NT2/D1 (cell line): ENCODE measurements around the gene DLL1.
"Not testable (repeated sequence)": the region's sequence is repeated elsewhere in the genome, so short reads cannot be mapped to it uniquely, and the experiment has no call there.

Experiments used
- DNase-seq: peaks from one replicate; pipeline ENCODE4 v3.0.0-alpha.2; 2011; ENCODE audit warnings: low read depth, low spot score
- H3K27me3 ChIP-seq: 2 replicates; pipeline ENCODE4 v1.6.0; 2011; ENCODE audit warnings: mild to moderate bottlenecking; ENCODE audit not compliant: insufficient read length, insufficient read depth
- H3K36me3 ChIP-seq: 2 replicates; pipeline ENCODE4 v1.6.1; 2011; ENCODE audit warnings: mild to moderate bottlenecking, low read length, mixed read lengths; ENCODE audit not compliant: insufficient read depth, insufficient read length
- H3K4me1 ChIP-seq: 2 replicates; pipeline ENCODE4 v1.5.1; 2011; ENCODE audit not compliant: insufficient read depth, insufficient read length
- H3K4me3 ChIP-seq: 2 replicates; pipeline ENCODE4 v1.5.1; 2011; ENCODE audit warnings: low read depth; ENCODE audit not compliant: insufficient read length
- H3K9ac ChIP-seq: 2 replicates; pipeline ENCODE4 v1.6.0; 2011; ENCODE audit warnings: low read depth; ENCODE audit not compliant: insufficient read length
- H3K9me3 ChIP-seq: 2 replicates; pipeline ENCODE4 v1.5.1; 2011; ENCODE audit warnings: mild to moderate bottlenecking, low read length; ENCODE audit not compliant: insufficient read depth
- SUZ12 ChIP-seq: IDR thresholded peaks from 2 replicates; pipeline ENCODE4 v1.6.1; 2011; ENCODE audit not compliant: insufficient read length, insufficient read depth; ENCODE audit errors: extremely low read depth
- YY1 ChIP-seq: IDR thresholded peaks from 2 replicates; pipeline ENCODE4 v1.6.1; 2011; ENCODE audit not compliant: insufficient read length, insufficient read depth
- ZNF274 ChIP-seq: IDR thresholded peaks from 2 replicates; pipeline ENCODE4 v1.6.1; 2011; ENCODE audit warnings: mild to moderate bottlenecking, low read depth, low read length

DLL1 gene

GRCh38 chr6:170268216-170269129 lies 22.4 kb downstream of the DLL1 start:
- H3K9ac ChIP-seq: no peak overlapping the region
- H3K36me3 ChIP-seq: no peaks in the 10 kb centered on the region
- TF ChIP-seq YY1 (no peak), SUZ12 (no peak), ZNF274 (no peak)
- no peaks in the 10 kb centered on the region for H3K27me3 ChIP-seq
- H3K9me3 ChIP-seq: no peaks in the 10 kb centered on the region
- H3K4me1 ChIP-seq: no peaks in the 10 kb centered on the region
- no peak for DNase-seq
- no peak overlapping the region for H3K4me3 ChIP-seq

DNA sequence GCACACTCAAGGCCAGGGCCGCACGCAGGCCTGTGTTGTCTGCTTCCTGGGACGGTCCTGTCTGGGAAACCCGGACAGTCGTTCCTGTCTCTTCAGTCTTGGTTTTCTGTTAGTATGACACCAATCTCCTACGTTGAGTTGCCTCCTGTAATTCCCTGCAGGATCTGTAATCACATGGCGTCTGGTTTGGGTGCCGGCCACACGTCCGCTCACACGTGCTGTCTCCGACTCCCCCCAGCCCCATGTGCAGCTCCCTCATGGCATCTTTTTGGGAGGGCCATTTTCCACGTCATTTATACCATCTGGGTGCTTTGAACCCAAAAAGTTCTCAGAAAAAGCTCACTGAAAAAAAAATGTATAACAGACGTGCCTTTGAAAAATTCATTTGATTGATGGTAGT lies 23.2 kb downstream of the DLL1 start:
- Histone ChIP-seq H3K9me3 (no peaks in the 10 kb centered on the region), H3K9ac (no peak overlapping the region), H3K36me3 (no peaks in the 10 kb centered on the region), H3K4me1 (no peaks in the 10 kb centered on the region), H3K4me3 (no peak overlapping the region), H3K27me3 (no peaks in the 10 kb centered on the region)
- no peak for TF ChIP-seq YY1
- TF ChIP-seq ZNF274: no peak
- no peak for TF ChIP-seq SUZ12
- no peak for DNase-seq

GRCh38 chr6:170266061-170266825 lies 24.6 kb downstream of the DLL1 start:
- Histone ChIP-seq H3K27me3 (no peaks in the 10 kb centered on the region), H3K4me3 (no peak overlapping the region), H3K4me1 (no peaks in the 10 kb centered on the region), H3K36me3 (no peaks in the 10 kb centered on the region), H3K9me3 (no peaks in the 10 kb centered on the region), H3K9ac (no peak overlapping the region)
- DNase-seq: no peak
- TF ChIP-seq SUZ12: no peak
- TF ChIP-seq ZNF274: no peak
- no peak for TF ChIP-seq YY1

DNA sequence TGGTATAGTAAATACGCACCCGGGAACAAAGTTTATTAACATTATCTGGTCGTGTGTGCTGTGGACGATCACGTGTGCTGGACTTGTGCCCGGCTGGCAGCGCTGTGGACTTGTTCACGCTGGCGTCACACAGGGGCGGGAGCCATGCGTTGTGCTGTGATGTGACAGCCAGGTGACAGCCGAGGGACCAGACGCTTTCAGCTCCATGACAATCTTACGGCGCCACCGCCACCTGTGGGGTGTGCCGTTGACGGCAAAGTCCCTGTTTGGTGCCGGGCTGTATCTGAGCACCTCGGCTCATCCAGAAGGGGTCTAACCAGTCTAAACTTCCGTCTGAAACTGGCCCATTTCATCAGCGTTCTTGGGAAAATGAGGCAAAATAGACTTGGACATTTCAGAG lies 25.2 kb downstream of the DLL1 start:
- Histone ChIP-seq H3K9ac (no peak overlapping the region), H3K27me3 (no peaks in the 10 kb centered on the region), H3K36me3 (no peaks in the 10 kb centered on the region), H3K4me1 (no peaks in the 10 kb centered on the region), H3K4me3 (no peak overlapping the region), H3K9me3 (no peaks in the 10 kb centered on the region)
- TF ChIP-seq SUZ12 (no peak), YY1 (no peak), ZNF274 (no peak)
- DNase-seq: no peak

- not testable (repeated sequence) for H3K4me1 ChIP-seq, H3K36me3 ChIP-seq, DNase-seq, H3K4me3 ChIP-seq, H3K9me3 ChIP-seq, H3K9ac ChIP-seq, H3K27me3 ChIP-seq
Measured at GRCh38 chr6:170264644-170265043, 26.2 kb downstream of the DLL1 start.

- Histone ChIP-seq H3K9me3 (no peaks in the 10 kb centered on the region), H3K4me3 (no peak overlapping the region), H3K36me3 (no peaks in the 10 kb centered on the region), H3K9ac (no peak overlapping the region), H3K27me3 (no peaks in the 10 kb centered on the region), H3K4me1 (no peaks in the 10 kb centered on the region)
- no peak for DNase-seq
- TF ChIP-seq ZNF274 (no peak), SUZ12 (no peak), YY1 (no peak)
Measured at GRCh38 chr6:170264086-170264485, 26.8 kb downstream of the DLL1 start.

GRCh38 chr6:170263410-170263809 lies 27.5 kb downstream of the DLL1 start:
- Histone ChIP-seq H3K9me3 (no peaks in the 10 kb centered on the region), H3K27me3 (no peaks in the 10 kb centered on the region), H3K9ac (no peak overlapping the region), H3K4me1 (no peaks in the 10 kb centered on the region), H3K4me3 (no peak overlapping the region), H3K36me3 (no peaks in the 10 kb centered on the region)
- TF ChIP-seq YY1: no peak
- TF ChIP-seq ZNF274: no peak
- no peak for TF ChIP-seq SUZ12
- DNase-seq: no peak
